Measurements from ENCODE around the gene NLRC5.

- TF ChIP-seq, protein P1, sequence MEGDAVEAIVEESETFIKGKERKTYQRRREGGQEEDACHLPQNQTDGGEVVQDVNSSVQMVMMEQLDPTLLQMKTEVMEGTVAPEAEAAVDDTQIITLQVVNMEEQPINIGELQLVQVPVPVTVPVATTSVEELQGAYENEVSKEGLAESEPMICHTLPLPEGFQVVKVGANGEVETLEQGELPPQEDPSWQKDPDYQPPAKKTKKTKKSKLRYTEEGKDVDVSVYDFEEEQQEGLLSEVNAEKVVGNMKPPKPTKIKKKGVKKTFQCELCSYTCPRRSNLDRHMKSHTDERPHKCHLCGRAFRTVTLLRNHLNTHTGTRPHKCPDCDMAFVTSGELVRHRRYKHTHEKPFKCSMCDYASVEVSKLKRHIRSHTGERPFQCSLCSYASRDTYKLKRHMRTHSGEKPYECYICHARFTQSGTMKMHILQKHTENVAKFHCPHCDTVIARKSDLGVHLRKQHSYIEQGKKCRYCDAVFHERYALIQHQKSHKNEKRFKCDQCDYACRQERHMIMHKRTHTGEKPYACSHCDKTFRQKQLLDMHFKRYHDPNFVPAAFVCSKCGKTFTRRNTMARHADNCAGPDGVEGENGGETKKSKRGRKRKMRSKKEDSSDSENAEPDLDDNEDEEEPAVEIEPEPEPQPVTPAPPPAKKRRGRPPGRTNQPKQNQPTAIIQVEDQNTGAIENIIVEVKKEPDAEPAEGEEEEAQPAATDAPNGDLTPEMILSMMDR (IDR thresholded peaks at IDR 0.05): no peak
- no peak for TF ChIP-seq POLR2A (IDR thresholded peaks at IDR 0.05)
These were observed 8.6 kb downstream of the NLRC5 start for GRCh38 chr16:56997931-56998330.

Measured in body of pancreas (tissue), 4 donors.